PC-9 (cell line): Measurements from ENCODE around the gene NOC2L. TPM values are rescaled to one million over a fixed set of nuclear protein-coding genes. Genes with fewer than 3 reads are reported as not detected.
A peak's percentile ranks its signal among the peaks of the same experiment; 100 is the strongest.

ENCODE experiments used
- BruUV-seq: library from RNA; stranded (reverse); fragments of 400-500 nt; replicated peaks from 2 replicates; lab custom pipeline; 2021; lab: Mats Ljungman, UMichigan
- CTCF ChIA-PET: fragments of 300-600 bp; sonication (Branson Sonifier 250); formaldehyde crosslinking; loops from one replicate; lab custom pipeline; 2022; ENCODE audit warnings: antibody characterized with exemption; lab: Charles Lee
- POLR2A ChIA-PET: fragments of 300-600 bp; sonication (Branson Sonifier 250); formaldehyde crosslinking; loops from one replicate; lab custom pipeline; 2022; ENCODE audit warnings: antibody characterized with exemption; ENCODE audit not compliant: unreplicated experiment; lab: Charles Lee
- DNase-seq, 2 experiments: peaks; one replicate each; pipeline versions ENCODE4 v3.0.0 to v3.0.0-alpha.2; 2015 to 2022; ENCODE audit warnings: mixed read lengths in 1 of 2
- H2AFZ ChIP-seq: fragments of 200-600 bp; sonication (generic); 2 replicates; pipeline ENCODE4 v1.8.1; 2017; ENCODE audit warnings: antibody characterized with exemption
- H3F3A ChIP-seq: fragments of 200-600 bp; sonication (generic); 2 replicates; pipeline ENCODE4 v1.8.1; 2017; ENCODE audit warnings: antibody characterized with exemption, mild to moderate bottlenecking, low read depth; ENCODE audit not compliant: insufficient read depth
- H3K27ac ChIP-seq: fragments of 200-600 bp; sonication (generic); 2 replicates; pipeline ENCODE4 v1.6.1; 2016; ENCODE audit warnings: mixed run types
- H3K27me3 ChIP-seq: fragments of 200-600 bp; sonication (generic); 2 replicates; pipeline ENCODE4 v1.6.1; 2016; ENCODE audit warnings: low read depth, mixed run types; ENCODE audit not compliant: insufficient read depth
- H3K36me3 ChIP-seq: fragments of 200-600 bp; sonication (generic); 2 replicates; pipeline ENCODE4 v1.6.1; 2016; ENCODE audit warnings: low read depth, mixed run types
- H3K4me1 ChIP-seq: fragments of 200-600 bp; sonication (generic); replicated peaks from 2 replicates; pipeline ENCODE4 v1.6.1; 2016; ENCODE audit warnings: mixed run types; ENCODE audit not compliant: insufficient read depth
- H3K4me2 ChIP-seq: fragments of 200-600 bp; sonication (generic); 2 replicates; pipeline ENCODE4 v1.6.1; 2017; ENCODE audit warnings: mixed run types
- H3K4me3 ChIP-seq: fragments of 200-600 bp; sonication (generic); 2 replicates; pipeline ENCODE4 v1.6.1; 2016; ENCODE audit warnings: mixed run types
- H3K79me2 ChIP-seq: fragments of 200-600 bp; sonication (generic); 2 replicates; pipeline ENCODE4 v1.6.1; 2017; ENCODE audit warnings: low read depth, mixed run types
- H3K9me2 ChIP-seq: fragments of 200-600 bp; sonication (generic); 2 replicates; pipeline ENCODE4 v1.8.1; 2017; ENCODE audit warnings: mild to moderate bottlenecking; ENCODE audit not compliant: insufficient read depth
- H3K9me3 ChIP-seq: fragments of 200-600 bp; sonication (generic); 2 replicates; pipeline ENCODE4 v1.8.1; 2016; ENCODE audit warnings: low read depth; ENCODE audit not compliant: insufficient read depth
- H4K20me1 ChIP-seq: fragments of 200-600 bp; sonication (generic); 2 replicates; pipeline ENCODE4 v1.8.1; 2017; ENCODE audit not compliant: insufficient read depth
- CTCF ChIP-seq: fragments of 200-600 bp; sonication (generic); conservative IDR thresholded peaks from 2 replicates; pipeline ENCODE4 v1.6.1; 2017; ENCODE audit warnings: mixed run types, antibody characterized with exemption, mild to moderate bottlenecking, moderate library complexity
- EZH2 ChIP-seq: fragments of 200-600 bp; sonication (generic); IDR thresholded peaks from 2 replicates; pipeline ENCODE4 v1.8.0; 2017; ENCODE audit warnings: antibody characterized with exemption, low read depth
- intact Hi-C: fragments of 100-400 bp; cut with micrococcal nuclease; formaldehyde crosslinking; loops from one replicate; pipeline ENCODE4 v1.10.0; 2022; ENCODE audit not compliant: unreplicated experiment
- total RNA-seq: library from RNA; stranded (reverse); gene quantifications from 2 replicates; pipeline ENCODE4 v1.2.3, GENCODE V29; 2021

The NOC2L gene
- total RNA-seq, 1 experiment from 2014 or later: 86.4 TPM

GRCh38 chr1:1000357-1001056, 41.5 kb upstream of the NOC2L start:
- CTCF ChIA-PET: no interaction called here
- no peaks in the 10 kb centered on the region for H3K27me3 ChIP-seq
- peaks cover 30% of the 10 kb centered on the region for H3K79me2 ChIP-seq
- intact Hi-C loops: loop anchor here (1.0 to 10.0 kb wide), 3 partner anchors 13 to 304 kb away; partner anchors contain the start of genes ACAP3, ISG15, PUSL1 and RNF223
- BruUV-seq: TSS peak; percentile 44
- no peaks in the 10 kb centered on the region for H3K9me3 ChIP-seq
- peaks cover under 1% of the 10 kb centered on the region; the same call in 1 of the 2 replicates for H3K4me1 ChIP-seq
- peak; percentile 68 to 87 for DNase-seq
- H3K9me2 ChIP-seq: no peaks in the 10 kb centered on the region
- TF ChIP-seq EZH2: no peak
- TF ChIP-seq CTCF: no peak
- H3F3A ChIP-seq: peaks cover 28% of the 10 kb centered on the region; the same call in 1 of the 2 replicates
- H4K20me1 ChIP-seq: peaks cover 17% of the 10 kb centered on the region
- H3K4me3 ChIP-seq: peak overlapping the region; percentile 97
- POLR2A ChIA-PET: interaction anchor here (0.7 to 1.0 kb wide), 2 partner anchors 13 to 73 kb away, joined by 5 read pairs; partner anchors contain the start of genes ISG15 and RNF223
- H3K36me3 ChIP-seq: no peaks in the 10 kb centered on the region
- H2AFZ ChIP-seq: 0 out of 2 replicates have a peak overlapping the region, but pooled peaks have one; percentile 64
- peak overlapping the region; percentile 89 for H3K4me2 ChIP-seq
- H3K27ac ChIP-seq: peak overlapping the region; percentile 100

GRCh38 chr1:999725-1000356, 40.8 kb upstream of the NOC2L start, which contains the start of gene HES4:
HES4 (minus strand) TSS chr1:1000097; CDS start chr1:999973, 124 bp downstream.
- H3K27ac ChIP-seq: peak within 1 kb of the TSS; percentile 100
- ChIA-PET POLR2A (interaction anchor here (0.7 to 1.0 kb wide), 2 partner anchors 14 to 74 kb away, joined by 5 read pairs; partner anchors contain the start of genes ISG15 and RNF223), CTCF (no interaction called here)
- no peaks in the 10 kb centered on the region for H3K9me3 ChIP-seq
- DNase-seq: peak; percentile 78 to 94
- peak within 1 kb of the TSS; percentile 64; the same call in 1 of the 2 replicates for H2AFZ ChIP-seq
- H3K9me2 ChIP-seq: no peaks in the 10 kb centered on the region
- H3F3A ChIP-seq: peaks cover 33% of the 10 kb centered on the region; the same call in 1 of the 2 replicates
- intact Hi-C loops: loop anchor here (1.0 to 10.0 kb wide), 3 partner anchors 17 to 305 kb away; partner anchors contain the start of genes ACAP3, PUSL1 and RNF223
- H3K79me2 ChIP-seq: peaks cover 30% of the 10 kb centered on the region
- H3K36me3 ChIP-seq: no peaks in the 10 kb centered on the region
- H3K4me2 ChIP-seq: peak within 1 kb of the TSS; percentile 89
- BruUV-seq: no TSS peak
- H3K4me3 ChIP-seq: peak within 1 kb of the TSS; percentile 97
- H3K27me3 ChIP-seq: no peaks in the 10 kb centered on the region
- H3K4me1 ChIP-seq: no peaks in the 10 kb centered on the region
- TF ChIP-seq CTCF: no peak
- no peak for TF ChIP-seq EZH2
- H4K20me1 ChIP-seq: peaks cover 17% of the 10 kb centered on the region

DNA sequence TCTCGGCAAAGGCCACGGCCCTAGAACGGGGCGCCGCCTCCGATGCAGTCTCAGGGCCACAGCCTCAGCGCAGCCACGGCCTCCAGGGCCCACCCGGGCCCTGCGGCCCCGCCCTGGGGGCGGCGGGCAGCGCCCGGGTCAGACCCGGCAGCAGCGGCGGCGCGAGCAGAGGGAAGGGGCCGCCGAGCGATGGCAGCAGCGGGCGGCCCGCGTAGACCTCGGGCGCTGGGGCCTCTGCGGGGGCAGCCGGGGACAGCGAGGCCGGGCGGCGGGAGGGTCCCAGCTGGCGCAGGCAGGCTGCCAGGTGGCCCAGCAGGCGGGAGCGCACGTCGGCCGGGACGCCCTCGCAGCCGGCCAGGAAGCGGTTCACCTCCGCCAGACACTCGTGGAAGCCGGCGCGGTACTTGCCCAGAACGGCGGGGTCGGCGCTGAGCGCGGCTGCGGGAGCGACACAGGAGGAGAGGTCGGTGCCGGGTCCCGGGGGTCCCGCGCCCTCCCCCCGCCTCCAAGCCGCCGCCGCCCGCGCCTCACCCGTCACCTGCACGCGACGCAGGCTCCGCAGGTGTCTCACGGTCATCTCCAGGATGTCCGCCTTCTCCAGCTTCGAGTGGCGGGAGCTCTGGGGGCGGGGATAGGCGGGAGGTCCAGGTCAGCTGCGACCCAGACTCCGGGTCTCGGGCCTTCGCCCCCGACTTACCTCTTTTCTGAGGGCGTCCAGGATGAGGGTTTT, 40.1 kb upstream of the NOC2L start:
- Histone ChIP-seq H4K20me1 (peaks cover 17% of the 10 kb centered on the region), H3K79me2 (peaks cover 30% of the 10 kb centered on the region), H3K36me3 (no peaks in the 10 kb centered on the region), H3K4me1 (no peaks in the 10 kb centered on the region), H3K9me2 (no peaks in the 10 kb centered on the region), H3K4me2 (peak overlapping the region; percentile 89), H3F3A (peaks cover 28% of the 10 kb centered on the region; the same call in 1 of the 2 replicates), H3K4me3 (peak overlapping the region; percentile 97), H3K27ac (peak overlapping the region; percentile 71), H3K27me3 (no peaks in the 10 kb centered on the region), H3K9me3 (no peaks in the 10 kb centered on the region), H2AFZ (no peak overlapping the region)
- CTCF ChIA-PET: no interaction called here
- POLR2A ChIA-PET: interaction anchor here (0.5 kb wide), 1 partner anchor 21 kb away, joined by 4 read pairs; no protein-coding TSS in a partner anchor
- BruUV-seq: TSS peak; percentile 55
- TF ChIP-seq CTCF (no peak), EZH2 (no peak)
- intact Hi-C loops: loop anchor here (1.0 kb wide), 1 partner anchor 16 kb away; no protein-coding TSS in a partner anchor
- DNase-seq: peak in 1 of 2 experiments; percentile 48
